ENCODE measurements around the gene SP7.
A peak's percentile ranks its signal among the peaks of the same experiment; 100 is the strongest.
"Not testable (repeated sequence)": the region's sequence is repeated elsewhere in the genome, so short reads cannot be mapped to it uniquely, and the experiment has no call there.

The SP7 gene

GRCh38 chr12:53378724-53379388 lies 42.7 kb upstream of the SP7 start:
- Histone ChIP-seq H3K4me1 (ENCODE audit: control insufficient read depth, insufficient read depth, low read depth, low read length) (peaks cover 19% of the 10 kb centered on the region), H3K27me3 (ENCODE audit: control insufficient read depth in 1 of 2, insufficient read depth in 1 of 2, low read length in 2 of 2) (no peaks in the 10 kb centered on the region), H4K91ac (ENCODE audit: low read length) (peak overlapping the region; percentile 96), H2AFZ (ENCODE audit: low read depth, low read length) (no peak overlapping the region), H3K27ac (ENCODE audit: low read length, poor library complexity, severe bottlenecking) (peak overlapping the region; percentile 97), H3K4ac (ENCODE audit: low read depth in 1 of 2, low read length in 2 of 2) (peak overlapping the region; percentile 82 to 94), H2BK12ac (ENCODE audit: low read length in 2 of 2) (no peak overlapping the region), H3K79me1 (replicated peaks; ENCODE audit: low read length, poor library complexity, severe bottlenecking) (no peaks in the 10 kb centered on the region), H3K9ac (ENCODE audit: low read length) (peak overlapping the region; percentile 85), H3K4me2 (ENCODE audit: low read length, poor library complexity, severe bottlenecking) (peak overlapping the region; percentile 93), H4K8ac (ENCODE audit: low read length) (peak overlapping the region; percentile 98), H2BK5ac (ENCODE audit: low read depth, low read length, poor library complexity, severe bottlenecking) (peak overlapping the region; percentile 78), H3K23ac (ENCODE audit: low read length in 2 of 2) (no peak overlapping the region), H2BK15ac (ENCODE audit: low read depth, poor library complexity, severe bottlenecking) (peak overlapping the region; percentile 40), H3K18ac (ENCODE audit: low read depth in 1 of 2, low read length in 2 of 2) (peak overlapping the region; percentile 35 to 89), H3K14ac (ENCODE audit: low read length in 2 of 2) (no peak overlapping the region), H3K4me3 (ENCODE audit: insufficient read depth in 1 of 2, low read depth in 1 of 2, low read length in 2 of 2) (peak overlapping the region; percentile 46 to 79), H3K9me3 (ENCODE audit: control insufficient read depth, low read length) (no peaks in the 10 kb centered on the region), H3K36me3 (ENCODE audit: control insufficient read depth in 1 of 2, insufficient read depth in 2 of 2, low read depth in 1 of 2, low read length in 2 of 2) (peaks cover 16 to 21% of the 10 kb centered on the region in 2 experiments), H2AK5ac (ENCODE audit: low read length, severe bottlenecking) (peak overlapping the region; percentile 69), H2BK120ac (ENCODE audit: low read depth, low read length) (peak overlapping the region; percentile 95)
- 19% methylated on average over 23 of the region's 23 CpGs for WGBS
- no peak for DNase-seq

GRCh38 chr12:53378222-53378621 lies 42.1 kb upstream of the SP7 start:
- no peak overlapping the region for H3K4me3 ChIP-seq (ENCODE audit: insufficient read depth in 1 of 2, low read depth in 1 of 2, low read length in 2 of 2)
- H3K4me1 ChIP-seq (ENCODE audit: control insufficient read depth, insufficient read depth, low read depth, low read length), result peaks cover 17% of the 10 kb centered on the region
- no peak for DNase-seq
- peak overlapping the region; percentile 85 for H3K9ac ChIP-seq (ENCODE audit: low read length)
- no peaks in the 10 kb centered on the region for H3K27me3 ChIP-seq (ENCODE audit: control insufficient read depth in 1 of 2, insufficient read depth in 1 of 2, low read length in 2 of 2)
- no peaks in the 10 kb centered on the region for H3K9me3 ChIP-seq (ENCODE audit: control insufficient read depth, low read length)
- H2BK12ac ChIP-seq (ENCODE audit: low read length in 2 of 2), result no peak overlapping the region
- H3K18ac ChIP-seq (ENCODE audit: low read depth in 1 of 2, low read length in 2 of 2), result peak overlapping the region; percentile 54 to 59
- H4K91ac ChIP-seq (ENCODE audit: low read length), result no peak overlapping the region
- no peak overlapping the region for H3K27ac ChIP-seq (ENCODE audit: low read length, poor library complexity, severe bottlenecking)
- peak overlapping the region; percentile 60 for H4K8ac ChIP-seq (ENCODE audit: low read length)
- no peak overlapping the region for H2AFZ ChIP-seq (ENCODE audit: low read depth, low read length)
- H2AK5ac ChIP-seq (ENCODE audit: low read length, severe bottlenecking), result peak overlapping the region; percentile 69
- H2BK120ac ChIP-seq (ENCODE audit: low read depth, low read length), result no peak overlapping the region
- over 99% methylated on average over 11 of the region's 12 CpGs for WGBS
- H3K4me2 ChIP-seq (ENCODE audit: low read length, poor library complexity, severe bottlenecking), result no peak overlapping the region
- H3K23ac ChIP-seq (ENCODE audit: low read length in 2 of 2), result no peak overlapping the region
- peak overlapping the region in 1 of 2 experiments; percentile 28 for H3K4ac ChIP-seq (ENCODE audit: low read depth in 1 of 2, low read length in 2 of 2)
- H3K14ac ChIP-seq (ENCODE audit: low read length in 2 of 2), result no peak overlapping the region
- no peak overlapping the region for H2BK15ac ChIP-seq (ENCODE audit: low read depth, poor library complexity, severe bottlenecking)
- no peak overlapping the region for H2BK5ac ChIP-seq (ENCODE audit: low read depth, low read length, poor library complexity, severe bottlenecking)
- H3K79me1 ChIP-seq (replicated peaks; ENCODE audit: low read length, poor library complexity, severe bottlenecking), result no peaks in the 10 kb centered on the region
- H3K36me3 ChIP-seq (ENCODE audit: control insufficient read depth in 1 of 2, insufficient read depth in 2 of 2, low read depth in 1 of 2, low read length in 2 of 2), result peaks cover 13 to 16% of the 10 kb centered on the region in 2 experiments

- Histone ChIP-seq H2BK15ac (ENCODE audit: low read depth, poor library complexity, severe bottlenecking) (no peak overlapping the region), H3K27me3 (ENCODE audit: control insufficient read depth in 1 of 2, insufficient read depth in 1 of 2, low read length in 2 of 2) (no peaks in the 10 kb centered on the region), H3K4me3 (ENCODE audit: insufficient read depth in 1 of 2, low read depth in 1 of 2, low read length in 2 of 2) (no peak overlapping the region), H3K4ac (ENCODE audit: low read depth in 1 of 2, low read length in 2 of 2) (no peak overlapping the region), H4K91ac (ENCODE audit: low read length) (no peak overlapping the region), H2BK5ac (ENCODE audit: low read depth, low read length, poor library complexity, severe bottlenecking) (no peak overlapping the region), H3K4me1 (ENCODE audit: control insufficient read depth, insufficient read depth, low read depth, low read length) (peaks cover 6% of the 10 kb centered on the region), H3K4me2 (ENCODE audit: low read length, poor library complexity, severe bottlenecking) (no peak overlapping the region), H3K27ac (ENCODE audit: low read length, poor library complexity, severe bottlenecking) (no peak overlapping the region), H3K36me3 (ENCODE audit: control insufficient read depth in 1 of 2, insufficient read depth in 2 of 2, low read depth in 1 of 2, low read length in 2 of 2) (peaks cover 0 to 2% of the 10 kb centered on the region in 2 experiments), H2BK120ac (ENCODE audit: low read depth, low read length) (no peak overlapping the region), H3K79me1 (replicated peaks; ENCODE audit: low read length, poor library complexity, severe bottlenecking) (no peaks in the 10 kb centered on the region), H2AK5ac (ENCODE audit: low read length, severe bottlenecking) (no peak overlapping the region), H3K9ac (ENCODE audit: low read length) (no peak overlapping the region), H3K14ac (ENCODE audit: low read length in 2 of 2) (no peak overlapping the region), H2AFZ (ENCODE audit: low read depth, low read length) (no peak overlapping the region), H4K8ac (ENCODE audit: low read length) (no peak overlapping the region), H3K9me3 (ENCODE audit: control insufficient read depth, low read length) (no peaks in the 10 kb centered on the region), H3K18ac (ENCODE audit: low read depth in 1 of 2, low read length in 2 of 2) (no peak overlapping the region), H3K23ac (ENCODE audit: low read length in 2 of 2) (no peak overlapping the region), H2BK12ac (ENCODE audit: low read length in 2 of 2) (no peak overlapping the region)
- DNase-seq, result no peak
- WGBS, result no CpG with 5 or more reads among the region's 2 CpGs
Measured at GRCh38 chr12:53376747-53377146, 40.6 kb upstream of the SP7 start.

GRCh38 chr12:53374277-53374676 lies 38.1 kb upstream of the SP7 start:
- not testable (repeated sequence) for H3K4ac ChIP-seq (ENCODE audit: low read depth in 1 of 2, low read length in 2 of 2); H2AFZ ChIP-seq (ENCODE audit: low read depth, low read length); H3K79me1 ChIP-seq (replicated peaks; ENCODE audit: low read length, poor library complexity, severe bottlenecking); H3K4me3 ChIP-seq (ENCODE audit: insufficient read depth in 1 of 2, low read depth in 1 of 2, low read length in 2 of 2); H3K23ac ChIP-seq (ENCODE audit: low read length in 2 of 2); H3K9ac ChIP-seq (ENCODE audit: low read length); DNase-seq; H2BK15ac ChIP-seq (ENCODE audit: low read depth, poor library complexity, severe bottlenecking); H3K36me3 ChIP-seq (ENCODE audit: control insufficient read depth in 1 of 2, insufficient read depth in 2 of 2, low read depth in 1 of 2, low read length in 2 of 2); H3K9me3 ChIP-seq (ENCODE audit: control insufficient read depth, low read length); H3K14ac ChIP-seq (ENCODE audit: low read length in 2 of 2); H3K18ac ChIP-seq (ENCODE audit: low read depth in 1 of 2, low read length in 2 of 2); H4K91ac ChIP-seq (ENCODE audit: low read length); H2BK12ac ChIP-seq (ENCODE audit: low read length in 2 of 2); H3K27me3 ChIP-seq (ENCODE audit: control insufficient read depth in 1 of 2, insufficient read depth in 1 of 2, low read length in 2 of 2); H3K4me2 ChIP-seq (ENCODE audit: low read length, poor library complexity, severe bottlenecking); H4K8ac ChIP-seq (ENCODE audit: low read length); H2BK5ac ChIP-seq (ENCODE audit: low read depth, low read length, poor library complexity, severe bottlenecking); H2BK120ac ChIP-seq (ENCODE audit: low read depth, low read length); H3K27ac ChIP-seq (ENCODE audit: low read length, poor library complexity, severe bottlenecking); H2AK5ac ChIP-seq (ENCODE audit: low read length, severe bottlenecking)
- 90% methylated on average over 12 of the region's 14 CpGs for WGBS
- peaks cover 13% of the 10 kb centered on the region for H3K4me1 ChIP-seq (ENCODE audit: control insufficient read depth, insufficient read depth, low read depth, low read length)

All from mesenchymal stem cell (in vitro differentiated cells and primary cell).